GM19397 (cell line): ENCODE results near the gene EIF6.

Experiments used
- ATAC-seq: cut with Tn5 transposase; IDR thresholded peaks from one replicate; pipeline ENCODE4 v1.9.1; 2021; ENCODE audit warnings: mild to moderate bottlenecking, moderate library complexity; ENCODE audit not compliant: unreplicated experiment

The EIF6 gene

GRCh38 chr20:35232575-35232974 is 52.0 kb downstream of the EIF6 start:
- ATAC-seq, result no peak
